ENCODE data around the gene LANCL1.

DNA sequence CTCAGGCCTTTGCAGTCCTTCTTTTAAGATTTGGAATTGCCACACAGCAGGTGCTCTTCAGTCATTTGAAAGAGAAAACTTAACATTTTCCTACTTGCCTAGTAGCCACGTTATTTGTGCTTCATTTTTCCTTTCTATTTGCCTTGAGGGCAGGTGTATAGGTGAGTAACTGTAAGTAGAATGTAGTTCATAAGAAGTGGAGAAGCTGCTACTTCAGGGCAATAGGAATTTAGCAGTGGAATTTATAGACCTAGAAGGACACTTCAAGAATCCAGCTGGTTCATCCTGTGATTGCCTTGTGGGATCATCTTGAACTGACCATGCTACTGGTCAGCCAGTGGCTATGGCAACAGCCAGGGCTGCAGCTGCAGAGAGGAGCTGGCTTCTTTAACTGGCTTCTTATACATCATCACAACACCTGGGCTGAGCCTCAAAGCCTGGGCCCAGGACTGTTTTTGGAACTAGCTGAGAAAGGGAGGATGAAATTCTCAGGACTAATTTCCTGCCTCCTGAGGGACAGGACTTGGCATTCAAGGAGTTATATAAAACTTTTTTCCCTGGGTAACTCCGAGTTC is 5.1 kb upstream of the LANCL1 start:
- TF ChIP-seq TCF7L2 (IDR thresholded peaks at IDR 0.05; ENCODE audit: borderline replicate concordance, extremely low read depth, insufficient read depth, insufficient read length) (no peak), POLR2A (IDR thresholded peaks at IDR 0.05; ENCODE audit: borderline replicate concordance, extremely low read depth, insufficient read depth, insufficient read length) (no peak), POLR2AphosphoS5 (IDR thresholded peaks at IDR 0.05; ENCODE audit: low read depth, low read length) (no peak), EGR1 (IDR thresholded peaks at IDR 0.05; ENCODE audit: low read depth) (no peak)
- TF ChIP-seq, protein P1, sequence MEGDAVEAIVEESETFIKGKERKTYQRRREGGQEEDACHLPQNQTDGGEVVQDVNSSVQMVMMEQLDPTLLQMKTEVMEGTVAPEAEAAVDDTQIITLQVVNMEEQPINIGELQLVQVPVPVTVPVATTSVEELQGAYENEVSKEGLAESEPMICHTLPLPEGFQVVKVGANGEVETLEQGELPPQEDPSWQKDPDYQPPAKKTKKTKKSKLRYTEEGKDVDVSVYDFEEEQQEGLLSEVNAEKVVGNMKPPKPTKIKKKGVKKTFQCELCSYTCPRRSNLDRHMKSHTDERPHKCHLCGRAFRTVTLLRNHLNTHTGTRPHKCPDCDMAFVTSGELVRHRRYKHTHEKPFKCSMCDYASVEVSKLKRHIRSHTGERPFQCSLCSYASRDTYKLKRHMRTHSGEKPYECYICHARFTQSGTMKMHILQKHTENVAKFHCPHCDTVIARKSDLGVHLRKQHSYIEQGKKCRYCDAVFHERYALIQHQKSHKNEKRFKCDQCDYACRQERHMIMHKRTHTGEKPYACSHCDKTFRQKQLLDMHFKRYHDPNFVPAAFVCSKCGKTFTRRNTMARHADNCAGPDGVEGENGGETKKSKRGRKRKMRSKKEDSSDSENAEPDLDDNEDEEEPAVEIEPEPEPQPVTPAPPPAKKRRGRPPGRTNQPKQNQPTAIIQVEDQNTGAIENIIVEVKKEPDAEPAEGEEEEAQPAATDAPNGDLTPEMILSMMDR (IDR thresholded peaks at IDR 0.05 in 2 of 3, conservative IDR thresholded peaks at IDR 0.05 in 1 of 3; ENCODE audit: borderline replicate concordance in 1 of 3, insufficient read depth in 1 of 3, low read depth in 2 of 3, low read length in 2 of 3): no peak
